K562 (cell line): Measurements from ENCODE around the gene GATA5. TPM values are rescaled to one million over a fixed set of nuclear protein-coding genes. Genes with fewer than 3 reads are reported as not detected.

Experiments used
- ATAC-seq: fragments of 200-7000 bp; cut with Tn5 transposase; 3 replicates; pipeline ENCODE4 v1.9.1; 2020; ENCODE audit warnings: moderate library complexity
- BruUV-seq: library from RNA; stranded (reverse); fragments of 400-500 nt; replicated peaks from 2 replicates; lab custom pipeline; 2021; lab: Mats Ljungman, UMichigan
- CTCF ChIA-PET: fragments of 300-600 bp; formaldehyde crosslinking; extraction: SDS; loops from one replicate; lab custom pipeline; 2021; ENCODE audit warnings: low intra/inter-chr PET ratio; lab: Yijun Ruan, JAX
- POLR2A ChIA-PET: fragments of 300-600, 350-650 bp; sonication (Branson Sonifier 250); formaldehyde crosslinking; extraction: SDS; loops from one replicate; lab custom pipeline; 2021; ENCODE audit warnings: antibody characterized with exemption, inconsistent platforms; lab: Yijun Ruan, JAX
- DNase-seq, 4 experiments: peaks; one replicate each; pipeline versions ENCODE4 v3.0.0 to v3.0.0-alpha.2; 2011 to 2018; ENCODE audit warnings: low spot score in 3 of 4, mixed read lengths in 3 of 4; ENCODE audit errors: extremely low read depth in 1 of 4
- FAIRE-seq: peaks from 2 replicates; lab custom pipeline; 2011; peaks lifted over from hg19 to GRCh38; lab: Jason Lieb, UNC
- H2AFZ ChIP-seq: 2 replicates; pipeline ENCODE4 v1.6.0; 2011; ENCODE audit warnings: low read depth, low read length, control low read depth, inconsistent platforms
- H3K27ac ChIP-seq: fragments of 200-600 bp; 3 replicates; pipeline ENCODE4 v1.8.0; 2011; ENCODE audit warnings: low read depth, mild to moderate bottlenecking, control low read depth, inconsistent platforms, low read length, moderate library complexity, mixed read lengths; ENCODE audit errors: extremely low read depth
- H3K27me3 ChIP-seq, 2 experiments: fragments of 300-600 bp in 1 of 2; 2 replicates in 1 of 2; 3 replicates in 1 of 2; pipeline versions ENCODE4 v1.6.0 to v1.8.0; 2011; ENCODE audit warnings: inconsistent platforms in 2 of 2, low read length in 2 of 2, mild to moderate bottlenecking in 1 of 2, mixed read lengths in 1 of 2, moderate library complexity in 1 of 2; ENCODE audit not compliant: control insufficient read depth in 2 of 2, insufficient read depth in 2 of 2
- H3K36me3 ChIP-seq: fragments of 300-600 bp; 3 replicates; pipeline ENCODE4 v1.8.0; 2011; ENCODE audit warnings: mild to moderate bottlenecking, low read length, inconsistent platforms; ENCODE audit not compliant: control insufficient read depth, insufficient read depth
- H3K4me1 ChIP-seq, 2 experiments: fragments of 200-600 bp in 1 of 2; replicated peaks in 1 of 2; 2 replicates in 1 of 2; 3 replicates in 1 of 2; pipeline versions ENCODE4 v1.5.1 to v1.8.0; 2011; ENCODE audit warnings: inconsistent platforms in 2 of 2, low read length in 2 of 2, mild to moderate bottlenecking in 1 of 2, mixed read lengths in 1 of 2, moderate library complexity in 1 of 2; ENCODE audit not compliant: control insufficient read depth in 2 of 2, insufficient read depth in 2 of 2
- H3K4me2 ChIP-seq: 2 replicates; pipeline ENCODE4 v1.6.1; 2011; ENCODE audit warnings: low read length, control low read depth, inconsistent platforms, mixed read lengths; ENCODE audit not compliant: insufficient read depth
- H3K4me3 ChIP-seq: fragments of 200-600 bp; sonication (generic), shearing (Covaris generic); 2 replicates; pipeline ENCODE4 v1.5.1; 2016; ENCODE audit warnings: control low read depth, inconsistent platforms
- H3K79me2 ChIP-seq: fragments of 200-600 bp; 3 replicates; pipeline ENCODE4 v1.8.0; 2011; ENCODE audit warnings: low read length, inconsistent platforms; ENCODE audit not compliant: control insufficient read depth, insufficient read depth
- H3K9ac ChIP-seq, 2 experiments: 2 replicates each; pipeline versions ENCODE4 v1.6.0 to v1.6.1; 2011; ENCODE audit warnings: low read depth in 2 of 2, low read length in 2 of 2, control low read depth in 1 of 2, inconsistent platforms in 1 of 2, mild to moderate bottlenecking in 1 of 2, mixed read lengths in 1 of 2; ENCODE audit not compliant: insufficient read depth in 1 of 2
- H3K9me1 ChIP-seq: one replicate; pipeline ENCODE4 v1.6.0; 2011; ENCODE audit warnings: inconsistent platforms, mild to moderate bottlenecking, low read length, moderate library complexity; ENCODE audit not compliant: control insufficient read depth, insufficient read depth
- H3K9me3 ChIP-seq: replicated peaks from 2 replicates; pipeline ENCODE4 v1.5.1; 2011; ENCODE audit warnings: low read depth, low read length, inconsistent platforms; ENCODE audit not compliant: control insufficient read depth, insufficient read depth
- H4K20me1 ChIP-seq: replicated peaks from 2 replicates; pipeline ENCODE4 v1.6.1; 2011; ENCODE audit warnings: low read length, inconsistent platforms, mixed read lengths; ENCODE audit not compliant: control insufficient read depth, insufficient read depth
- DMBX1 ChIP-seq: fragments of 250-450 bp; sonication (Bioruptor Pico); IDR thresholded peaks from 2 replicates; pipeline ENCODE4 v1.8.0; 2022; ENCODE audit warnings: inconsistent platforms, mild to moderate bottlenecking, moderate library complexity, borderline replicate concordance
- HCFC1 ChIP-seq: IDR thresholded peaks from 2 replicates; pipeline ENCODE4 v1.6.1; 2012; ENCODE audit warnings: low read depth, low read length, improper control_type of control experiment
- HDGF ChIP-seq: fragments of 450-650 bp; IDR thresholded peaks from 2 replicates; pipeline ENCODE4 v1.6.1; 2016
- NUFIP1 ChIP-seq: fragments of 450-650 bp; IDR thresholded peaks from 2 replicates; pipeline ENCODE4 v1.6.1; 2018; ENCODE audit not compliant: partially characterized antibody
- SMARCC2 ChIP-seq: fragments of 450-650 bp; IDR thresholded peaks from 2 replicates; pipeline ENCODE4 v1.6.1; 2017; ENCODE audit warnings: antibody characterized with exemption, moderate library complexity, mild to moderate bottlenecking, low read depth
- SMARCE1 ChIP-seq: fragments of 450-650 bp; IDR thresholded peaks from 2 replicates; pipeline ENCODE4 v1.7.1; 2016; ENCODE audit warnings: mild to moderate bottlenecking
- SPI1 ChIP-seq: IDR thresholded peaks from 2 replicates; pipeline ENCODE4 v1.6.1; 2011; ENCODE audit warnings: low read depth, low read length, control low read depth, borderline replicate concordance
- TAF9B ChIP-seq: fragments of 450-650 bp; IDR thresholded peaks from 2 replicates; pipeline ENCODE4 v1.6.1; 2018; ENCODE audit warnings: mild to moderate bottlenecking; ENCODE audit not compliant: partially characterized antibody
- THRAP3 ChIP-seq: fragments of 450-650 bp; IDR thresholded peaks from 2 replicates; pipeline ENCODE4 v1.6.1; 2016; ENCODE audit warnings: mild to moderate bottlenecking, inconsistent platforms, borderline replicate concordance
- TOE1 ChIP-seq, 2 experiments: fragments of 450-650 bp in 1 of 2; sonication (generic) in 1 of 2; formaldehyde crosslinking in 1 of 2; IDR thresholded peaks; 2 replicates each; pipeline versions ENCODE4 v1.7.1 to v1.8.0; 2016 to 2022; ENCODE audit warnings: borderline replicate concordance in 2 of 2, mild to moderate bottlenecking in 2 of 2, antibody characterized with exemption in 1 of 2, inconsistent platforms in 1 of 2, low read depth in 1 of 2, missing genetic modification reagents in 1 of 2, moderate library complexity in 1 of 2
- ZNF41 ChIP-seq: fragments of 250-450 bp; sonication (Bioruptor Pico); conservative IDR thresholded peaks from 2 replicates; pipeline ENCODE4 v1.4.0; 2020; ENCODE audit warnings: mild to moderate bottlenecking
- WGBS: fragments of 100-300 bp; shearing (Covaris generic); methylation state at CpG from one replicate; pipeline ENCODE4 v1.1.6; 2016; ENCODE audit warnings: low coverage, mixed read lengths; ENCODE audit not compliant: insufficient coverage; ENCODE audit errors: missing lambda C conversion rate; 5-methylcytosine and 5-hydroxymethylcytosine counted together
- in situ Hi-C: fragments of 300-500 bp; cut with MboI; formaldehyde crosslinking; loops from 4 replicates; pipeline ENCODE4 v1.15.0; 2018; ENCODE audit warnings: inconsistent platforms, mixed read lengths
- intact Hi-C: fragments of 100-400 bp; cut with micrococcal nuclease; formaldehyde crosslinking; loops from 2 replicates; pipeline ENCODE4 v1.14.2; 2022
- polyA plus RNA-seq, 8 experiments: library from polyadenylated mRNA; depleted of rRNA in 4 of 8; stranded (reverse) in 5 of 8; unstranded in 3 of 8; fragments of >200 nt; fragmentation: Nextera tagmentation in 2 of 8; fragmentation: Illumina TruSeq in 1 of 8; extraction: Ambion mirVana in 2 of 8; extraction: Trizol in 1 of 8; gene quantifications; 2 replicates each; pipeline versions ENCODE4 v1.2.1 to v1.2.3, GENCODE V29; 2011 to 2014; ENCODE audit warnings: inconsistent platforms in 1 of 8, missing spikeins in 1 of 8
- total RNA-seq, 7 experiments: library from RNA; depleted of rRNA in 6 of 7; stranded (reverse); fragments of >200 nt in 6 of 7; fragmentation: Illumina TruSeq in 2 of 7; extraction: Trizol in 2 of 7; gene quantifications; 2 replicates each; pipeline versions ENCODE4 v1.2.1 to v1.2.3, GENCODE V29; 2011 to 2021; ENCODE audit warnings: low replicate concordance in 1 of 7
- TF ChIP-seq, protein P1 (sequence below): fragments of 250-450 bp; sonication (Bioruptor Pico); IDR thresholded peaks from 2 replicates; pipeline ENCODE4 v1.4.0; 2020
- TF ChIP-seq, protein P2 (sequence below), 3 experiments: IDR thresholded peaks in 2 of 3; conservative IDR thresholded peaks in 1 of 3; 2 replicates each; pipeline ENCODE4 v1.5.1; 2011 to 2012; ENCODE audit warnings: low read length in 3 of 3, mild to moderate bottlenecking in 3 of 3, control low read depth in 2 of 3, improper control_type of control experiment in 1 of 3, inconsistent platforms in 1 of 3, low read depth in 1 of 3, mixed read lengths in 1 of 3, moderate library complexity in 1 of 3; ENCODE audit not compliant: insufficient read depth in 2 of 3
- TF ChIP-seq, protein P3 (sequence below): fragments of 250-450 bp; sonication (Bioruptor Pico); IDR thresholded peaks from 2 replicates; pipeline ENCODE4 v1.8.0; 2022; ENCODE audit warnings: moderate library complexity, mild to moderate bottlenecking, inconsistent platforms

The GATA5 gene
- total and polyA plus RNA-seq, 9 of the 15 experiments (the other 6 are each of a cell fraction or from before 2014, with no cell fraction given): 0.09 to 0.57 (median 0.20) TPM; not detected in 3

DNA sequence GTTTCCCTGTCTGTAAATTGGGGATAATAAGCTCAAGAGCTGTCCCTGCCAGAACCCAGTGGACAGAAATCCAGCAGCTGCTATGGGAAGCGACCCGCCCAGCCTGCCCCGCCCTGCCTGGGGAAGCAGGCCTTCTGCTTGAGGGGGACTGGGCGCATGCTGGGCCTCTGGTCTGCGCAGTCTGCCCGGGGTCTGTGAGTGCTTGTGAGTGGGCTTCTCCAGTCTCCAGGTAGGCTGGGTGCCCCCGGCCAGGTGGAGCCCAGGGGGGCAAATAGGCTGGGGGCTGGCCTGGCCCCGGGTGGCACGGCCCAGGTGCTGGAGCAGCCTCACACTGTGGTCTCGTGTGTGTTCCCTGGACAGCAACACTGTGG, 47.8 kb downstream of the GATA5 start:
- POLR2A ChIA-PET: interaction anchor here (1.1 kb wide), 1 partner anchor 14 kb away, joined by 3 read pairs; no protein-coding TSS in a partner anchor
- Histone ChIP-seq H4K20me1 (0 out of 2 replicates have a peak, but pooled peaks cover 3% of the 10 kb centered on the region), H3K9ac (no peak overlapping the region), H3K4me1 (peaks cover 0 to 56% of the 10 kb centered on the region in 2 experiments; a peak in 2 of 5 replicates), H3K4me2 (no peak overlapping the region), H2AFZ (no peak overlapping the region), H3K27me3 (peaks cover 12 to 81% of the 10 kb centered on the region in 2 experiments; a peak in 4 of 5 replicates), H3K36me3 (no peaks in the 10 kb centered on the region), H3K79me2 (no peaks in the 10 kb centered on the region), H3K27ac (no peak overlapping the region), H3K9me3 (no peaks in the 10 kb centered on the region), H3K9me1 (no peaks in the 10 kb centered on the region), H3K4me3 (no peak overlapping the region)
- FAIRE-seq (no peak), DNase-seq (no peak), ATAC-seq (no peak)
- intact Hi-C loops (no loop called here), in situ Hi-C loops (no loop called here)
- BruUV-seq: no TSS peak
- WGBS: 24% methylated on average over 10 of the region's 10 CpGs
- CTCF ChIA-PET: no interaction called here
- TF ChIP-seq, protein P1, sequence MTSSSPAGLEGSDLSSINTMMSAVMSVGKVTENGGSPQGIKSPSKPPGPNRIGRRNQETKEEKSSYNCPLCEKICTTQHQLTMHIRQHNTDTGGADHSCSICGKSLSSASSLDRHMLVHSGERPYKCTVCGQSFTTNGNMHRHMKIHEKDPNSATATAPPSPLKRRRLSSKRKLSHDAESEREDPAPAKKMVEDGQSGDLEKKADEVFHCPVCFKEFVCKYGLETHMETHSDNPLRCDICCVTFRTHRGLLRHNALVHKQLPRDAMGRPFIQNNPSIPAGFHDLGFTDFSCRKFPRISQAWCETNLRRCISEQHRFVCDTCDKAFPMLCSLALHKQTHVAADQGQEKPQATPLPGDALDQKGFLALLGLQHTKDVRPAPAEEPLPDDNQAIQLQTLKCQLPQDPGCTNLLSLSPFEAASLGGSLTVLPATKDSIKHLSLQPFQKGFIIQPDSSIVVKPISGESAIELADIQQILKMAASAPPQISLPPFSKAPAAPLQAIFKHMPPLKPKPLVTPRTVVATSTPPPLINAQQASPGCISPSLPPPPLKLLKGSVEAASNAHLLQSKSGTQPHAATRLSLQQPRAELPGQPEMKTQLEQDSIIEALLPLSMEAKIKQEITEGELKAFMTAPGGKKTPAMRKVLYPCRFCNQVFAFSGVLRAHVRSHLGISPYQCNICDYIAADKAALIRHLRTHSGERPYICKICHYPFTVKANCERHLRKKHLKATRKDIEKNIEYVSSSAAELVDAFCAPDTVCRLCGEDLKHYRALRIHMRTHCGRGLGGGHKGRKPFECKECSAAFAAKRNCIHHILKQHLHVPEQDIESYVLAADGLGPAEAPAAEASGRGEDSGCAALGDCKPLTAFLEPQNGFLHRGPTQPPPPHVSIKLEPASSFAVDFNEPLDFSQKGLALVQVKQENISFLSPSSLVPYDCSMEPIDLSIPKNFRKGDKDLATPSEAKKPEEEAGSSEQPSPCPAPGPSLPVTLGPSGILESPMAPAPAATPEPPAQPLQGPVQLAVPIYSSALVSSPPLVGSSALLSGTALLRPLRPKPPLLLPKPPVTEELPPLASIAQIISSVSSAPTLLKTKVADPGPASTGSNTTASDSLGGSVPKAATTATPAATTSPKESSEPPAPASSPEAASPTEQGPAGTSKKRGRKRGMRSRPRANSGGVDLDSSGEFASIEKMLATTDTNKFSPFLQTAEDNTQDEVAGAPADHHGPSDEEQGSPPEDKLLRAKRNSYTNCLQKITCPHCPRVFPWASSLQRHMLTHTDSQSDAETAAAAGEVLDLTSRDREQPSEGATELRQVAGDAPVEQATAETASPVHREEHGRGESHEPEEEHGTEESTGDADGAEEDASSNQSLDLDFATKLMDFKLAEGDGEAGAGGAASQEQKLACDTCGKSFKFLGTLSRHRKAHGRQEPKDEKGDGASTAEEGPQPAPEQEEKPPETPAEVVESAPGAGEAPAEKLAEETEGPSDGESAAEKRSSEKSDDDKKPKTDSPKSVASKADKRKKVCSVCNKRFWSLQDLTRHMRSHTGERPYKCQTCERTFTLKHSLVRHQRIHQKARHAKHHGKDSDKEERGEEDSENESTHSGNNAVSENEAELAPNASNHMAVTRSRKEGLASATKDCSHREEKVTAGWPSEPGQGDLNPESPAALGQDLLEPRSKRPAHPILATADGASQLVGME (CRISPR knock-in tag): no peak
- TF ChIP-seq HCFC1: no peak
- TF ChIP-seq, protein P2, sequence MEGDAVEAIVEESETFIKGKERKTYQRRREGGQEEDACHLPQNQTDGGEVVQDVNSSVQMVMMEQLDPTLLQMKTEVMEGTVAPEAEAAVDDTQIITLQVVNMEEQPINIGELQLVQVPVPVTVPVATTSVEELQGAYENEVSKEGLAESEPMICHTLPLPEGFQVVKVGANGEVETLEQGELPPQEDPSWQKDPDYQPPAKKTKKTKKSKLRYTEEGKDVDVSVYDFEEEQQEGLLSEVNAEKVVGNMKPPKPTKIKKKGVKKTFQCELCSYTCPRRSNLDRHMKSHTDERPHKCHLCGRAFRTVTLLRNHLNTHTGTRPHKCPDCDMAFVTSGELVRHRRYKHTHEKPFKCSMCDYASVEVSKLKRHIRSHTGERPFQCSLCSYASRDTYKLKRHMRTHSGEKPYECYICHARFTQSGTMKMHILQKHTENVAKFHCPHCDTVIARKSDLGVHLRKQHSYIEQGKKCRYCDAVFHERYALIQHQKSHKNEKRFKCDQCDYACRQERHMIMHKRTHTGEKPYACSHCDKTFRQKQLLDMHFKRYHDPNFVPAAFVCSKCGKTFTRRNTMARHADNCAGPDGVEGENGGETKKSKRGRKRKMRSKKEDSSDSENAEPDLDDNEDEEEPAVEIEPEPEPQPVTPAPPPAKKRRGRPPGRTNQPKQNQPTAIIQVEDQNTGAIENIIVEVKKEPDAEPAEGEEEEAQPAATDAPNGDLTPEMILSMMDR (IDR thresholded peaks at IDR 0.05 in 2 of 3, conservative IDR thresholded peaks at IDR 0.05 in 1 of 3; ENCODE audit: insufficient read depth in 2 of 3, low read depth in 1 of 3, low read length in 3 of 3): no peak
- TF ChIP-seq ZNF41 (CRISPR knock-in tag): no peak
- no peak for TF ChIP-seq DMBX1 (CRISPR knock-in tag)
- TF ChIP-seq, protein P3, sequence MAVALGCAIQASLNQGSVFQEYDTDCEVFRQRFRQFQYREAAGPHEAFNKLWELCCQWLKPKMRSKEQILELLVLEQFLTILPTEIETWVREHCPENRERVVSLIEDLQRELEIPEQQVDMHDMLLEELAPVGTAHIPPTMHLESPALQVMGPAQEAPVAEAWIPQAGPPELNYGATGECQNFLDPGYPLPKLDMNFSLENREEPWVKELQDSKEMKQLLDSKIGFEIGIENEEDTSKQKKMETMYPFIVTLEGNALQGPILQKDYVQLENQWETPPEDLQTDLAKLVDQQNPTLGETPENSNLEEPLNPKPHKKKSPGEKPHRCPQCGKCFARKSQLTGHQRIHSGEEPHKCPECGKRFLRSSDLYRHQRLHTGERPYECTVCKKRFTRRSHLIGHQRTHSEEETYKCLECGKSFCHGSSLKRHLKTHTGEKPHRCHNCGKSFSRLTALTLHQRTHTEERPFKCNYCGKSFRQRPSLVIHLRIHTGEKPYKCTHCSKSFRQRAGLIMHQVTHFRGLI (CRISPR knock-in tag): no peak
- no peak for TF ChIP-seq HDGF
- TF ChIP-seq TAF9B: no peak
- TF ChIP-seq SPI1: no peak
- no peak for TF ChIP-seq NUFIP1
- no peak for TF ChIP-seq SMARCE1
- TF ChIP-seq SMARCC2: no peak
- TF ChIP-seq TOE1 (IDR thresholded peaks at IDR 0.05; ENCODE audit: borderline replicate concordance): no peak
- TF ChIP-seq TOE1 (CRISPR knock-in tag; IDR thresholded peaks at IDR 0.05; ENCODE audit: borderline replicate concordance, low read depth): no peak
- TF ChIP-seq THRAP3: no peak
